Kidney (tissue), 2 donors: ENCODE measurements around the gene CCT8L2. TPM values are rescaled to one million over a fixed set of nuclear protein-coding genes. Genes with fewer than 3 reads are reported as not detected.

Experiments
- polyA plus RNA-seq: library from polyadenylated mRNA; stranded (reverse); fragments of 350-450 nt; fragmentation: Illumina TruSeq; extraction: RNeasy Lipid Tissue Mini Kit (QIAGEN cat#74804); gene quantifications from one replicate; pipeline ENCODE4 v1.2.3, GENCODE V29; 2014; ENCODE audit warnings: low read depth, low replicate concordance; ENCODE audit not compliant: insufficient read depth
- total RNA-seq: library from RNA; stranded (reverse); fragmentation: NEBNext Ultra II Directional; extraction: Animal tissue kit (Norgen Biotek cat#: 25700); gene quantifications from one replicate; pipeline ENCODE4 v1.2.1, GENCODE V29; 2021
- donor health status: DM: yes; HTN: yes; CAD: no.

The CCT8L2 gene
- total and polyA plus RNA-seq, 2 donors from 2014 or later: not detected

Other genes with a start within 250 kb of the CCT8L2 start
- not detected for gene XKR3, start 232.6 kb upstream of the CCT8L2 start, total RNA-seq
- gene XKR3, start 232.6 kb upstream of the CCT8L2 start, polyA plus RNA-seq: not detected